Measurements from ENCODE around the gene TP53BP1.

GRCh38 chr15:43529587-43530345 is 36.8 kb upstream of the TP53BP1 start:
- TF ChIP-seq CTCF (IDR thresholded peaks at IDR 0.05) (no peak), POLR2A (IDR thresholded peaks at IDR 0.05) (no peak)

Data from esophagus squamous epithelium (tissue), 4 donors.